ENCODE results near the gene PCBD2.
A peak's percentile ranks its signal among the peaks of the same experiment; 100 is the strongest.
"Not testable (repeated sequence)": the region's sequence is repeated elsewhere in the genome, so short reads cannot be mapped to it uniquely, and the experiment has no call there.

The PCBD2 gene

GRCh38 chr5:134904610-134905245, at the start of gene PCBD2:
TSS of gene PCBD2 (plus strand) at chr5:134905131. CDS start at chr5:134905140, 9 bp downstream.
- Mint-ChIP-seq H3K4me1 (peaks cover 11% of the 10 kb centered on the region), H3K27me3 (no peaks in the 10 kb centered on the region), H3K9me3 (no peaks in the 10 kb centered on the region), H3K36me3 (peaks cover 3% of the 10 kb centered on the region), H3K27ac (peak within 1 kb of the TSS; percentile 97), H3K4me3 (peak within 1 kb of the TSS; percentile 94)

- not testable (repeated sequence) for H3K27me3 Mint-ChIP-seq, H3K36me3 Mint-ChIP-seq, H3K4me3 Mint-ChIP-seq, H3K27ac Mint-ChIP-seq, H3K9me3 Mint-ChIP-seq
- H3K4me1 Mint-ChIP-seq: peaks cover 30% of the 10 kb centered on the region
Measured at GRCh38 chr5:134856465-134856864, 48.5 kb upstream of the PCBD2 start.

- H3K4me1 Mint-ChIP-seq: peaks cover 25% of the 10 kb centered on the region
- H3K27ac Mint-ChIP-seq: no peak overlapping the region
Measured at GRCh38 chr5:134857401-134857800, 47.5 kb upstream of the PCBD2 start.

DNA sequence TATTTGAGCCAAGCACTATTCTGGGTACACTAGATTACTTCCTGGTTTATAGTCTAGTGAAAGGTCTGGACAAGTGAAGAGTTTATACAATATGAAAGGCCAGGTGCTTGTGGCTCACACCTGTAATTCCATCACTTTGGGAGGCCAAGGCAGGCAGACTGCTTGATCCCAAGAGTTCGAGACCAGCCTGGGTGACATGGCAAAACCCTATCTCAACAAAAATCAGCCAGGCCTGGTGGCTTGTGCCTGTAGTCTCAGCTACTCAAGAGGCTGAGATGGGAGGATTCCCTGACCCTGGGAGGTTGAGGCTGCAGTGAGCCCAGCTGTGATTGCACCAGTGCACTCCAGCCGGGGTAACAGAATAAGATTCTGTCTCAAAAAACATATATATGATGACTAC, 40.2 kb upstream of the PCBD2 start:
- H3K36me3 Mint-ChIP-seq: no peaks in the 10 kb centered on the region
- no peaks in the 10 kb centered on the region for H3K27me3 Mint-ChIP-seq
- H3K4me1 Mint-ChIP-seq: no peaks in the 10 kb centered on the region
- H3K9me3 Mint-ChIP-seq: no peaks in the 10 kb centered on the region
- no peak overlapping the region for H3K27ac Mint-ChIP-seq
- no peak overlapping the region for H3K4me3 Mint-ChIP-seq

More at GRCh38 chr5:134857401-134857800, 47.5 kb upstream of the PCBD2 start:
- peaks cover 7% of the 10 kb centered on the region for H3K36me3 Mint-ChIP-seq
- H3K9me3 Mint-ChIP-seq: no peaks in the 10 kb centered on the region
- H3K27me3 Mint-ChIP-seq: no peaks in the 10 kb centered on the region
- H3K4me3 Mint-ChIP-seq: no peak overlapping the region

DNA sequence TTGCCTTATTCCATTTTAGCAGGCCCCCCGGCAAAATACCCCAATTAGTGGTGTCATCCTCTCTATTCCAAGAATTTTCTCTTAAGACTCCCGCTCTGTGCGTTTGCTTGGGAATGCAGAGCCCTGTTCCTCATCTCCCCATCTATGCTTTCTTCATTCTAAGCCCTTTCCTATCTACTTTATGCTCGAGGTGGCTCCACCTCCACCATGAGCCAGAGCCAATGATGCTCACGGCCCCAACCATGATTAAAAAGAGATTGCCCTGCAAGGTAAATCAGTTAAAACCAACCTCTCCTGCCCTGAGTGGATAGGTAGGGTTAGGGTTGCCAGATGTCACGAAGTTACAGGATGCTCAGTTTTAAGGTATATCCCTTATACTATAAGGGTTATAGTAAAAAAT, 31.4 kb upstream of the PCBD2 start:
- Mint-ChIP-seq H3K27ac (peak overlapping the region; percentile 96), H3K9me3 (no peaks in the 10 kb centered on the region), H3K4me3 (peak overlapping the region; percentile 96), H3K4me1 (peaks cover 37% of the 10 kb centered on the region), H3K27me3 (no peaks in the 10 kb centered on the region), H3K36me3 (peaks cover 4% of the 10 kb centered on the region)

DNA sequence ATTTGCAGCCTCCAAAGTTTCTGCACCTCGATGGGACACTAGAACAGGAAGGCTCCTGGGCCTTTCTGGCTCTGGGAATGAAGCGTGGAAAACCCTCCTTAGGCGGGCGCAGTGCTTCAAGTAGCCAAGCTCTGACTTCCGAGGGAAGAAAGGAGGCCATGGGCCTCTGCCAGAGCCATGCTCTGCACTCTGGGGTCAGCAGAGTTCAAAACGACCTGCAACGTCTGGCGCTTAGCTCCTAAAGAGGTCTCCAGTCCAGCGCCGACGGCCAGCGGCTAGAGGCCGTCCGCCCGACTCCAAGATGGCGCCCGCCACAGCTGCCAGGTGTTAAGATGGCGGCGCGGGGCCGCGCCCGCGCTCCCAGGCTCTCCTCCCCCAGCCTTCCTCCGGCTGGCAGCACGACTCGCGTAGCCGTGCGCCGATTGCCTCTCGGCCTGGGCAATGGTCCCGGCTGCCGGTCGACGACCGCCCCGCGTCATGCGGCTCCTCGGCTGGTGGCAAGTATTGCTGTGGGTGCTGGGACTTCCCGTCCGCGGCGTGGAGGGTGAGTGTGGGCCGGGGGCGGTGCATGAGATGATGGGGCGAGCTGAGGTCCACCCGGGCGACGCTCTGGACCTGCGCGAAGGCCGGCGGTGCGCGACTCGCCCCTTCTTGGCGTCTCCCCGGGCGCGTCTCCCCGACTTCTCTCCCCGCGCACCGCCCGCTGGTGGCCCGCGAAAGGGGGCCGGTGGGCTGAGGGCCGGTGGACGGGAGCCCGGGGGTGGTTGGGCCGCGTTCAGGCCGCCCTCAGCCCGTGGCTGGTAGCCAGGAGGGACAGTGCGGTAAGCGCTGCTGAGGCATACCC, 30.7 kb upstream of the PCBD2 start, which contains the start of gene TXNDC15:
TXNDC15 (plus strand) TSS at position 385 of the 844 bp plus-strand sequence; CDS start at position 442, 57 bp downstream.
- peaks cover 4% of the 10 kb centered on the region for H3K36me3 Mint-ChIP-seq
- H3K4me1 Mint-ChIP-seq: peaks cover 42% of the 10 kb centered on the region
- H3K4me3 Mint-ChIP-seq: peak within 1 kb of the TSS; percentile 96
- H3K27me3 Mint-ChIP-seq: no peaks in the 10 kb centered on the region
- no peaks in the 10 kb centered on the region for H3K9me3 Mint-ChIP-seq
- peak within 1 kb of the TSS; percentile 96 for H3K27ac Mint-ChIP-seq

DNA sequence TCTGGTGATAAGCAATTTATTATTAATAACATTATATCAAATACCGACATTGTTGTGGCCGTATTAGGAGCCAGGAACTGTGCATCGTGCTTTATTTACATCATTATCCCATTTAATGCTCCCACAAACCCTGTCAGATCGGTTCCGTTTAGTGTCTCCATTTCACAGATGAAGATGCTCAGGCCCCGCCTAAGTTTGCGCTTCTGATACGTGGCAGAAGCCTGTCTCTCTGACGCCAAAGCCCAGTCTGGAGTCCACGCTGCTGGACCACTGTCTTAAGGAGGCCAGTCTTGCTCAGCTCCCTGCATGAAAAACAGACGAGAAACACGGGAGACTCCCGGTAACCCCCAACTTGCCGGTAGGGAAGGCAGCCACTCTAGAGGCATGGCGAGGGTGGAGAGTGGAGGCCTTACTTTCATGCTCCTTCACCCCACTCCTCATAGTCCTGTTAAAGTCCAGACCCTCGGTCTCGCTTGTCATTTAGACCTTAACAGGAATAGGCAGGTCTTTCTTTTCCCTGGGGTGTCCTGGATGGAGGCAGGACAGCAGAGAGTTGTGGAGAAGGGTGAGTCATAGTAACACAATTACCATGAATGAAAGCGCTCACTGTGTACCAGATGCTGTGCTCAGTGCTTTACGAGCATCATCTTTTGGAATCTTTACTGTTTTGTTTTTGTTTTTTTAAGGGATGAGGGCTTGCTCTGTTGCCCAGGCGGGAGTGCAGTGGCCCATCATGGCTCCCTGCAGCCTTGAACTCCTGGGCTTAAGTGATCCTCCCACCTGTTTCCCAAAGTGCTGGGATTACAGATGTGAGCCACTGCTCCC, 29.9 kb upstream of the PCBD2 start:
- Mint-ChIP-seq H3K27ac (peak overlapping the region; percentile 96), H3K36me3 (peaks cover 4% of the 10 kb centered on the region), H3K4me1 (peaks cover 50% of the 10 kb centered on the region), H3K9me3 (no peaks in the 10 kb centered on the region), H3K27me3 (no peaks in the 10 kb centered on the region), H3K4me3 (peak overlapping the region; percentile 96)

DNA sequence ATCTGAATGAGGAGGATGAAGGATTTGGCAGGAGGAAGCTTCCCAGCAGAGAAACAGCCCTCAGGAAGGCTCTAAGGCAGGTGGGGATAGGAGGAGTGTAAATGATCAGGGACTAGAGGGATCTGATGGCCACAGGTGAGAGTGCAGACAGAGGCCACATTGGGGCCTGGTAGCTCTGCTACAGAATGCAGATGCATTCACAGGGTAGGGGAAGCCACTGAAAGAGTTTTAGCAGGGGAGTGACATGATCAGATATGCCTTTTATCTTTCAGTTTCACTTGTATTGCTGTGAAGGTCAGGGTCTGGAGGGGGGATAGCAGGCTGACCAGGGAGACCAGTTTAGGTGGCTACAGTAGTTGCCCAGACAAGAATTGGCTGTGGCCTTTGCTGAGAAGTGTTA, 27.8 kb upstream of the PCBD2 start:
- Mint-ChIP-seq H3K27me3 (no peaks in the 10 kb centered on the region), H3K36me3 (peaks cover 4% of the 10 kb centered on the region), H3K4me3 (peak overlapping the region; percentile 8), H3K4me1 (peaks cover 58% of the 10 kb centered on the region), H3K27ac (peak overlapping the region; percentile 92), H3K9me3 (no peaks in the 10 kb centered on the region)

- H3K36me3 Mint-ChIP-seq: peaks cover 4% of the 10 kb centered on the region
- no peak overlapping the region for H3K4me3 Mint-ChIP-seq
- peaks cover 56% of the 10 kb centered on the region for H3K4me1 Mint-ChIP-seq
- H3K27ac Mint-ChIP-seq: no peak overlapping the region
- H3K27me3 Mint-ChIP-seq: no peaks in the 10 kb centered on the region
- no peaks in the 10 kb centered on the region for H3K9me3 Mint-ChIP-seq
Measured at GRCh38 chr5:134878403-134878802, 26.5 kb upstream of the PCBD2 start.

- peak overlapping the region; percentile 23 for H3K4me3 Mint-ChIP-seq
- no peaks in the 10 kb centered on the region for H3K9me3 Mint-ChIP-seq
- peaks cover 53% of the 10 kb centered on the region for H3K4me1 Mint-ChIP-seq
- no peaks in the 10 kb centered on the region for H3K27me3 Mint-ChIP-seq
- peaks cover 4% of the 10 kb centered on the region for H3K36me3 Mint-ChIP-seq
- no peak overlapping the region for H3K27ac Mint-ChIP-seq
Measured at GRCh38 chr5:134879456-134879855, 25.5 kb upstream of the PCBD2 start.

DNA sequence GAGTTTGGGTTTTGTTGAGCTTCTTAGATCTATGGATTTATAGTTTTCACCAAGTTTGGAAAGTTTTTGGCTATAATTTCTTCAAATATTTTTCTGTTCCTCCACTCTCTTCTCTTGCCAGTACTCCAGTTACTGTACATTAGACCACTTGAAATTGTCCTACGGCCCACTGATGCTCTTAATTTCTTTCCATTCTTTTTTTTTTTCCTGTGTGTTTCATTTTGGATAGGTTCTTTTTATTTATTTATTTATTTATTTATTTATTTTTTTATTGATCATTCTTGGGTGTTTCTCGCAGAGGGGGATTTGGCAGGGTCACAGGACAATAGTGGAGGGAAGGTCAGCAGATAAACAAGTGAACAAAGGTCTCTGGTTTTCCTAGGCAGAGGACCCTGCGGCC, 24.0 kb upstream of the PCBD2 start:
- Mint-ChIP-seq H3K4me1 (peaks cover 54% of the 10 kb centered on the region), H3K27ac (peak overlapping the region; percentile 65)
- H3K4me3 Mint-ChIP-seq, H3K27me3 Mint-ChIP-seq, H3K36me3 Mint-ChIP-seq, H3K9me3 Mint-ChIP-seq: not testable (repeated sequence)

DNA sequence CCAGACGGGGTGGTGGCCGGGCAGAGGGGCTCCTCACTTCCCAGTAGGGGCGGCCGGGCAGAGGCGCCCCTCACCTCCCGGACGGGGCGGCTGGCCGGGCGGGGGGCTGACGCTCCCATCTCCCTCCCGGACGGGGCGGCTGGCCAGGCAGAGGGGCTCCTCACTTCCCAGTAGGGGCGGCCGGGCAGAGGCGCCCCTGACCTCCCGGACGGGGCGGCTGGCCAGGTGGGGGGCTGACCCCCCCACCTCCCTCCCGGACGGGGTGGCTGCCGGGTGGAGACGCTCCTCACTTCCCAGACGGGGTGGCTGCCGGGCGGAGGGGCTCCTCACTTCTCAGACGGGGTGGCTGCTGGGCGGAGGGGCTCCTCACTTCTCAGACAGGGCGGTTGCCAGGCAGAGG, 23.2 kb upstream of the PCBD2 start:
- H3K27me3 Mint-ChIP-seq, H3K9me3 Mint-ChIP-seq, H3K36me3 Mint-ChIP-seq: not testable (repeated sequence)

GRCh38 chr5:134887593-134888159, 17.3 kb upstream of the PCBD2 start:
- H3K9me3 Mint-ChIP-seq: no peaks in the 10 kb centered on the region
- peak overlapping the region; percentile 70 for H3K27ac Mint-ChIP-seq
- peaks cover 17% of the 10 kb centered on the region for H3K4me1 Mint-ChIP-seq
- H3K27me3 Mint-ChIP-seq: no peaks in the 10 kb centered on the region
- H3K4me3 Mint-ChIP-seq: no peak overlapping the region
- peaks cover 8% of the 10 kb centered on the region for H3K36me3 Mint-ChIP-seq

More for the DNA sequence above, 23.2 kb upstream of the PCBD2 start:
- H3K4me1 Mint-ChIP-seq: peaks cover 46% of the 10 kb centered on the region
- not testable (repeated sequence) for H3K4me3 Mint-ChIP-seq, H3K27ac Mint-ChIP-seq

GRCh38 chr5:134889335-134889734, 15.6 kb upstream of the PCBD2 start:
- Mint-ChIP-seq H3K27ac (peak overlapping the region; percentile 30), H3K4me1 (peaks cover 17% of the 10 kb centered on the region), H3K27me3 (no peaks in the 10 kb centered on the region), H3K36me3 (peaks cover 8% of the 10 kb centered on the region), H3K9me3 (no peaks in the 10 kb centered on the region), H3K4me3 (no peak overlapping the region)

GRCh38 chr5:134891473-134891872, 13.5 kb upstream of the PCBD2 start:
- peaks cover 6% of the 10 kb centered on the region for H3K36me3 Mint-ChIP-seq
- H3K27ac Mint-ChIP-seq: no peak overlapping the region
- H3K27me3 Mint-ChIP-seq: no peaks in the 10 kb centered on the region
- H3K4me3 Mint-ChIP-seq: no peak overlapping the region
- H3K9me3 Mint-ChIP-seq: no peaks in the 10 kb centered on the region
- H3K4me1 Mint-ChIP-seq: peaks cover 5% of the 10 kb centered on the region
